Stomach (tissue), 4 donors: ENCODE data around the gene MDM2.

Source experiments
- POLR2AphosphoS5 ChIP-seq, 3 donors: sonication (generic); formaldehyde crosslinking; IDR thresholded peaks; one replicate each; pipeline ENCODE4 v1.6.1; 2016; ENCODE audit warnings: antibody characterized with exemption in 3 of 3
- TF ChIP-seq, protein P1 (sequence below), 7 experiments: fragments of 450-650 bp in 4 of 7; fragments of 200-600 bp in 3 of 7; sonication (generic) in 3 of 7; IDR thresholded peaks; one replicate each; pipeline ENCODE4 v1.5.1; 2016 to 2019; ENCODE audit warnings: antibody characterized with exemption in 7 of 7, control low read depth in 2 of 7, mild to moderate bottlenecking in 1 of 7

DNA sequence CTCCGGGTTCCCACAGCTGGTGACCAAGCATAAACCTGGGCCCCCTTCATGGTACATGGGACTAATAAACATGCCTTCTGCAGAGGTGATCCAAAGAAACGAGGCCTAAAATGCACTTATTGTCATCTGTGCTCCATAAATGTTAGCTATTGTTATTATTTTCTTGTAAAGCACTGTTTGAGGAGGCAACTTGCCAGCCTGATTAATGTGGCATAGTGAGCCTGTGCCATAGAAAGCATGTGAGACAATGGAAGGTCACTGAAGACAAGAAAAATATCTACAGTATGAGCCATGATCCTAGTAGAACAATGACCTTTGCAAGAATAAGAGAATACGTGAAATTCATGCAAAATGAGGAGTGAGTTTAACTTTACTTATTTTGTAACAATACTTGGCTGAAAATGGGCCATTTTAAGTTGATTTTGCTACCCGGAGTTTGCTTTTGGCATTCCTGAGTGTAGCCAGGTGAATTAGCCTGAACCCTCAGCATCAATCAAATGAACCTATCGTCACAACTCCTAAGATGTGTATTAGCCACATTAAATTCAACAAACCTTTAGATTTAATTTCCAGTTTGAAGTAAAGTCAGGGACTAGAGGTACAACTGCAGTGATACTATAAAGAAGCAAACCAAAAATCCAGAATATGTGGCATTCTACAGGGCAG lies 72.8 kb downstream of the MDM2 start:
- TF ChIP-seq, protein P1, sequence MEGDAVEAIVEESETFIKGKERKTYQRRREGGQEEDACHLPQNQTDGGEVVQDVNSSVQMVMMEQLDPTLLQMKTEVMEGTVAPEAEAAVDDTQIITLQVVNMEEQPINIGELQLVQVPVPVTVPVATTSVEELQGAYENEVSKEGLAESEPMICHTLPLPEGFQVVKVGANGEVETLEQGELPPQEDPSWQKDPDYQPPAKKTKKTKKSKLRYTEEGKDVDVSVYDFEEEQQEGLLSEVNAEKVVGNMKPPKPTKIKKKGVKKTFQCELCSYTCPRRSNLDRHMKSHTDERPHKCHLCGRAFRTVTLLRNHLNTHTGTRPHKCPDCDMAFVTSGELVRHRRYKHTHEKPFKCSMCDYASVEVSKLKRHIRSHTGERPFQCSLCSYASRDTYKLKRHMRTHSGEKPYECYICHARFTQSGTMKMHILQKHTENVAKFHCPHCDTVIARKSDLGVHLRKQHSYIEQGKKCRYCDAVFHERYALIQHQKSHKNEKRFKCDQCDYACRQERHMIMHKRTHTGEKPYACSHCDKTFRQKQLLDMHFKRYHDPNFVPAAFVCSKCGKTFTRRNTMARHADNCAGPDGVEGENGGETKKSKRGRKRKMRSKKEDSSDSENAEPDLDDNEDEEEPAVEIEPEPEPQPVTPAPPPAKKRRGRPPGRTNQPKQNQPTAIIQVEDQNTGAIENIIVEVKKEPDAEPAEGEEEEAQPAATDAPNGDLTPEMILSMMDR (IDR thresholded peaks at IDR 0.05), result no peak
- no peak for TF ChIP-seq POLR2AphosphoS5 (IDR thresholded peaks at IDR 0.05)
